H4 (cell line): ENCODE measurements around the gene CCL25. TPM values are rescaled to one million over a fixed set of nuclear protein-coding genes. Genes with fewer than 3 reads are reported as not detected.

Experiments
- DNase-seq: peaks from one replicate; pipeline ENCODE4 v3.0.0-alpha.2; 2015; ENCODE audit warnings: low spot score
- total RNA-seq: library from RNA; depleted of rRNA; stranded (reverse); fragments of >200 nt; shearing (Covaris generic); gene quantifications from 2 replicates; pipeline ENCODE4 v1.2.3, GENCODE V29; 2014; rRNA removed

CCL25 gene
- total RNA-seq, 1 experiment from 2014 or later: not detected

DNA sequence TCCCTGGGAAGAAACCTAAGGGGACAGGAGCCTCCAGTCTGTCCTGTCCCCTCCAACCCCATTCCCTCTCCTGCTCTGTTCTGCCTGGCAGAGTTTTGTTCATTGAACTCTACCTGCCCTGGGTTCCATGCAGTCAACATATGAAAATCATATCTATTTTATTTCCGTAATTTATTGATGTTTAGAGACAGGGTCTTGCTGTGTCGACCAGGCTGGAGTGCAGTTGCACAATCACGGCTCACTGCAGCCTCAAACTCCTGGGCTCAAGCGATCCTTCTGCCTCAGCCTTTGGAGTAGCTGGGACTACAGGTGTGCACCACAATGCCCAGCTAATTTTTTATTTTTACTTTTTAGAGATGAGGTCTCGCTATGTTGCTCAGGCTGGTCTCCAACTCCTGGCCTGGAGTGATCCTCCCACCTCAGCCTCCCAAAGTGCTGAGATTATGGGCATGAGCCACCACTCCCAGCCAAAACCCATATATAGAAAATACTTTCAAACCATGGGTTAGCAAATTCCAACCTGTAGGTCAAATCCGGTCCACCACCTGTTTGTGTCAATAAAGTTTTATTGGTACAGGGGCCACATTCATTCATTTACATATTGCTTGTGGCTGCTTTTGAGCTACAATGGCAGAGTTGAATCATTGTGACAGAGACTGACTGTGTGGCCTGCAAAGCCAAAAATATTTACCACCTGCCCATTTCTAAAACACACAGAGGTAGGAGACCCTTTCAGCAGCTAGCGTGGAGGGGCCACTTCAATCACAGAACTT, 57.5 kb downstream of the CCL25 start:
- no peak for DNase-seq

- no peak for DNase-seq
Observed at GRCh38 chr19:8110931-8111330, 58.4 kb downstream of the CCL25 start.

- DNase-seq: no peak
Observed at GRCh38 chr19:8111376-8111775, 58.8 kb downstream of the CCL25 start.

Other genes with a start within 250 kb of the CCL25 start
- gene EVI5L, start 222.5 kb upstream of the CCL25 start, total RNA-seq: 7.9 and 12.6 TPM in 2 replicates
- 0.04 TPM in 1 of 2 replicates, not detected in the other for gene PRR36, start 178.4 kb upstream of the CCL25 start, total RNA-seq
- 2.4 and 2.6 TPM in 2 replicates for gene LRRC8E, start 164.2 kb upstream of the CCL25 start, total RNA-seq
- 2.9 and 4.2 TPM in 2 replicates for gene MAP2K7, start 148.9 kb upstream of the CCL25 start, total RNA-seq
- not detected in 2 replicates for gene TGFBR3L, start 137.9 kb upstream of the CCL25 start, total RNA-seq
- gene SNAPC2, start 132.4 kb upstream of the CCL25 start, total RNA-seq: 23.5 and 27.0 TPM in 2 replicates
- 3.6 and 11.5 TPM in 2 replicates for gene CTXN1, start 126.6 kb upstream of the CCL25 start, total RNA-seq
- 64.9 and 86.8 TPM in 2 replicates for gene TIMM44, start 109.1 kb upstream of the CCL25 start, total RNA-seq
- 61.0 and 71.7 TPM in 2 replicates for gene ELAVL1, start 47.1 kb upstream of the CCL25 start, total RNA-seq
- gene FBN3, start 96.8 kb downstream of the CCL25 start, total RNA-seq: not detected in 2 replicates
- gene CERS4, start 156.6 kb downstream of the CCL25 start, total RNA-seq: 12.7 and 13.9 TPM in 2 replicates